Natural killer cell (primary cell): Measurements from ENCODE around the gene ZNF675. TPM values are rescaled to one million over a fixed set of nuclear protein-coding genes. Genes with fewer than 3 reads are reported as not detected.
A peak's percentile ranks its signal among the peaks of the same experiment; 100 is the strongest.
"Not testable (repeated sequence)": the region's sequence is repeated elsewhere in the genome, so short reads cannot be mapped to it uniquely, and the experiment has no call there.

Experiments used
- ATAC-seq, 3 donors: fragments of 150-1000 bp in 2 of 3; fragments of 200-7000 bp in 1 of 3; cut with Tn5 transposase; 1 replicate in 1 of 3; 2 replicates in 2 of 3; pipeline ENCODE4 v1.10.0; 2021; ENCODE audit warnings: mild to moderate bottlenecking in 2 of 3, moderate library complexity in 2 of 3
- DNase-seq, 2 donors: peaks; one replicate each; pipeline versions ENCODE4 v3.0.0 to v3.0.0-alpha.2; 2013 to 2021; ENCODE audit warnings: mixed read lengths in 1 of 2
- H3K27ac ChIP-seq: one replicate; pipeline ENCODE4 v1.5.1; 2013; ENCODE audit warnings: mild to moderate bottlenecking, low read length
- H3K27me3 ChIP-seq: one replicate; pipeline ENCODE4 v1.6.1; 2013; ENCODE audit warnings: low read length; ENCODE audit not compliant: control insufficient read depth, insufficient read depth
- H3K36me3 ChIP-seq: one replicate; pipeline ENCODE4 v1.6.1; 2013; ENCODE audit warnings: low read length; ENCODE audit not compliant: control insufficient read depth, insufficient read depth
- H3K4me1 ChIP-seq: one replicate; pipeline ENCODE4 v1.6.1; 2013; ENCODE audit warnings: low read length; ENCODE audit not compliant: control insufficient read depth, insufficient read depth
- H3K4me3 ChIP-seq: one replicate; pipeline ENCODE4 v1.5.1; 2013; ENCODE audit warnings: low read length
- H3K9me3 ChIP-seq: one replicate; pipeline ENCODE4 v1.6.1; 2013; ENCODE audit warnings: low read length; ENCODE audit not compliant: control insufficient read depth, insufficient read depth
- H3K27ac Mint-ChIP-seq, 2 donors: one replicate each; pipeline ENCODE4 v1.8.0; 2022; ENCODE audit warnings: mild to moderate bottlenecking in 2 of 2, mixed read lengths in 2 of 2, moderate library complexity in 1 of 2
- H3K27me3 Mint-ChIP-seq, 2 donors: one replicate each; pipeline ENCODE4 v1.8.0; 2022; ENCODE audit warnings: low read depth in 2 of 2, mixed read lengths in 2 of 2
- H3K36me3 Mint-ChIP-seq: one replicate; pipeline ENCODE4 v1.8.0; 2022; ENCODE audit warnings: mixed read lengths
- H3K4me1 Mint-ChIP-seq, 2 donors: one replicate each; pipeline ENCODE4 v1.8.0; 2022; ENCODE audit warnings: mixed read lengths in 2 of 2
- H3K4me3 Mint-ChIP-seq: one replicate; pipeline ENCODE4 v1.8.0; 2022; ENCODE audit warnings: mild to moderate bottlenecking, moderate library complexity, mixed read lengths
- H3K9me3 Mint-ChIP-seq, 2 donors: one replicate each; pipeline ENCODE4 v1.8.0; 2022; ENCODE audit warnings: mixed read lengths in 2 of 2
- WGBS: methylation state at CpG from one replicate; pipeline ENCODE4 v1.1.7; 2013; ENCODE audit warnings: missing lambda C conversion rate; ENCODE audit not compliant: insufficient coverage; 5-methylcytosine and 5-hydroxymethylcytosine counted together
- intact Hi-C: fragments of 100-400 bp; cut with micrococcal nuclease; formaldehyde crosslinking; loops from one replicate; pipeline ENCODE4 v1.14.2; 2022
- total RNA-seq, 4 donors: library from RNA; stranded (reverse); fragments of 120-200 nt in 1 of 4; gene quantifications; one replicate each; pipeline versions ENCODE4 v1.2.3 to v1.2.4, GENCODE V29; 2013 to 2022
- TF ChIP-seq, protein P1 (sequence below): fragments of 200-600 bp; IDR thresholded peaks from one replicate; pipeline ENCODE4 v1.8.0; 2022; ENCODE audit warnings: antibody characterized with exemption

The ZNF675 gene
- 10 to 100 TPM; 11.3 to 21.5 (median 17.4) TPM for total RNA-seq
- 39.9 TPM for total RNA-seq (2013)

DNA sequence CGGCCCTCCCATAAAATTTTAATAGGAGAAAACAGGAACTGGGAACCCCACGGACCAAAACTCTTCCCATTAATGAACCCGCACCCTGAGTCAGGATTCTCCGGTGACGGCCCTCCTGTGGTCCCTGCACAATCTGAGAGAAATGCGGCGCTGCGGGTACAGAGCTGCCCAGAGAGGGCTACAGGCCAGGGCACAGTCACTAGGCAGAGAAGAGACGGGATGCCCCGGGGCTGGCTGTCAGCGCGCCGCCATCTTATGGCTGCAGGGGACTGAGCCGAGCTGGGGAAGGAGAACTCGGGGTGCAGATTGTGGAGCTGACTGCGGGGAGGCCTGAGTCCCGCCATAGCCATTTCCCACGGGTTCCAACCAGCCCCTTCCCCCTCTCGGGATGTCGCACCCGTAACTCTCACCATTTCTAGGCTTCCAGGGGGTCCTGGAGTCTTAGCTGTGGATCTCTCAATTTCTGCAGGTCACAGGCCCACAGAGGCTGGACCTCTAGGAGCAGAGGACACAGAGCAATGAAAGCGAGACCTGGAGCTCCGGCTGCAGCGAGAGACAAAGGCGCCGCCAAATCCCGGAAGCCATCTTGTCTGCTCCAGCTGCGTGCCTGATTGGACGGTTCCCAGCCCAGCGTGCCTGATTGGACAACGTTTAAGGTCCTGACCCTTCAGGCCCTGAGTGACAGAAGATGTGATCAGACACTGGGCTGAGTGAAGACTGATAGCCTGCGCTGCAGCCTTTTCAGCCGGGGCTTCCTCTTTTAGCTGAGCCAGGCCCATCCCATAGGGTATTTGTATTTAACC lies at the start of gene ZNF675:
TSS of gene ZNF675 (minus strand) at position 592 of the 803 bp plus-strand sequence. CDS start at position 413, 179 bp downstream.
- H3K4me1 Mint-ChIP-seq, result peaks cover 23 to 33% of the 10 kb centered on the region in 2 donors
- H3K27ac ChIP-seq, result peak within 1 kb of the TSS; percentile 75
- TF ChIP-seq, protein P1, sequence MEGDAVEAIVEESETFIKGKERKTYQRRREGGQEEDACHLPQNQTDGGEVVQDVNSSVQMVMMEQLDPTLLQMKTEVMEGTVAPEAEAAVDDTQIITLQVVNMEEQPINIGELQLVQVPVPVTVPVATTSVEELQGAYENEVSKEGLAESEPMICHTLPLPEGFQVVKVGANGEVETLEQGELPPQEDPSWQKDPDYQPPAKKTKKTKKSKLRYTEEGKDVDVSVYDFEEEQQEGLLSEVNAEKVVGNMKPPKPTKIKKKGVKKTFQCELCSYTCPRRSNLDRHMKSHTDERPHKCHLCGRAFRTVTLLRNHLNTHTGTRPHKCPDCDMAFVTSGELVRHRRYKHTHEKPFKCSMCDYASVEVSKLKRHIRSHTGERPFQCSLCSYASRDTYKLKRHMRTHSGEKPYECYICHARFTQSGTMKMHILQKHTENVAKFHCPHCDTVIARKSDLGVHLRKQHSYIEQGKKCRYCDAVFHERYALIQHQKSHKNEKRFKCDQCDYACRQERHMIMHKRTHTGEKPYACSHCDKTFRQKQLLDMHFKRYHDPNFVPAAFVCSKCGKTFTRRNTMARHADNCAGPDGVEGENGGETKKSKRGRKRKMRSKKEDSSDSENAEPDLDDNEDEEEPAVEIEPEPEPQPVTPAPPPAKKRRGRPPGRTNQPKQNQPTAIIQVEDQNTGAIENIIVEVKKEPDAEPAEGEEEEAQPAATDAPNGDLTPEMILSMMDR, result no peak
- peaks cover 3% of the 10 kb centered on the region for H3K36me3 ChIP-seq
- no peaks in the 10 kb centered on the region for H3K27me3 ChIP-seq
- H3K36me3 Mint-ChIP-seq, result no peaks in the 10 kb centered on the region
- H3K27me3 Mint-ChIP-seq, result no peaks in the 10 kb centered on the region
- peak within 1 kb of the TSS; percentile 98 for H3K4me3 Mint-ChIP-seq
- H3K9me3 ChIP-seq, result no peaks in the 10 kb centered on the region
- intact Hi-C loops, result loop anchor here (2.0 to 10.0 kb wide), 5 partner anchors 76 to 412 kb away; partner anchors contain the start of genes ZNF254 and ZNF726
- no peaks in the 10 kb centered on the region for H3K4me1 ChIP-seq
- DNase-seq (peak; percentile 85 to 94), ATAC-seq (peak; percentile 89 to 99 (median 92))
- no peaks in the 10 kb centered on the region for H3K9me3 Mint-ChIP-seq
- H3K4me3 ChIP-seq, result peak within 1 kb of the TSS; percentile 68
- under 1% methylated on average over 33 of the region's 33 CpGs for WGBS
- H3K27ac Mint-ChIP-seq, result peak within 1 kb of the TSS; percentile 97

DNA sequence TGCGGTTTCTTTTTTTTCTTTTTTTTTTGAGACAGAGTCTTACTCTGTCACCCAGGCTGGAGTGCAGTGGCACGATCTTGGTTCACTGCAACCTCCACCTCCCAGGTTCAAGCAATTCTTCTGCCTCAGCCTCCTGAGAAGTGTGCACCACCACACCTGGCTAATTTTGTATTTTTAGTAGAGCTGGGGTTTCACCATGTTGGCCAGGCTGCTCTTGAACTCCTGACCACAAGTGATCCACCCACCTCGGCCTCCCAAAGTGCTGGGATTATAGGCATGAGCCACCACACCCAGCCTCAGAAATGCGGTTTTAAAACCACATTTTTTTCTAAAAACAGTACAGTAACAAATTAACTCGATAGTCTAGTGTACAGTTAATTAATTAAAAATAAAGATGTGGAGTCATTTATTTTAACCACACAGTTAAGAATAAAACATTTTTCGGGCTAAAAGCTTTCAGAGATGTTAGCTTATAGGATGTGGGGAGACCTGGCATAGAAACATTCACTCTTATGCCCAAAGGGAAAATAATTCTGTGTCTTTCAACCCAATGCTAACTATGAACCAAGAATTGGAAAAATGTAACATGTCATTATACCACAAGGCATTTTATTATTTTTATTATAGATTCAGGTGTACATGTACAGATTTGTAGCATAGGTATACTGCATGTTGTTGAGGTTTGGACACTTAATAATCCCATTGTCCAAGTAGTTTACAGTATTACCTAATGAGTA lies 43.9 kb upstream of the ZNF675 start:
- H3K4me3 ChIP-seq, H3K36me3 ChIP-seq, H3K27ac Mint-ChIP-seq, H3K27me3 Mint-ChIP-seq, H3K4me1 Mint-ChIP-seq, H3K4me1 ChIP-seq, H3K36me3 Mint-ChIP-seq, ATAC-seq, DNase-seq, H3K27me3 ChIP-seq, H3K27ac ChIP-seq, intact Hi-C loops, H3K4me3 Mint-ChIP-seq: not testable (repeated sequence)
- H3K9me3 Mint-ChIP-seq, result peaks cover 6 to 13% of the 10 kb centered on the region in 2 donors
- H3K9me3 ChIP-seq, result peaks cover 13% of the 10 kb centered on the region
- WGBS, result 71% methylated on average over 3 of the region's 6 CpGs

DNA sequence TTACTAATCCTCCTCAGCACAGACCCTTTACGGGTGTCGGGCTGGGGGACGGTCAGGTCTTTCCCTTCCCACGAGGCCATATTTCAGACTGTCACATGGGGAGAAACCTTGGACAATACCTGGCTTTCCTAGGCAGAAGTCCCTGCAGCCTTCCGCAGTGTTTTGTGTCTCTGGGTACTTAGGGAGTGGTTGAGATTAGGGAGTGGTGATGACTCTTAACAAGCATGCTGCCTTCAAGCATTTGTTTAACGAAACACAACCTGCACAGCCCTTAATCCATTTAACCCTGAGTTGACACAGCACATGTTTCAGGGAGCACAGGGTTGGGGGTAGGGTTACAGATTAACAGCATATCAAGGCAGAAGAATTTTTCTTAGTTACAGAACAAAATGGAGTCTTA lies 37.1 kb upstream of the ZNF675 start:
- H3K4me3 Mint-ChIP-seq, H3K36me3 Mint-ChIP-seq, H3K4me3 ChIP-seq, H3K9me3 Mint-ChIP-seq, H3K27ac Mint-ChIP-seq, H3K36me3 ChIP-seq, intact Hi-C loops, H3K4me1 ChIP-seq, DNase-seq, H3K27ac ChIP-seq, ATAC-seq, H3K27me3 ChIP-seq, H3K27me3 Mint-ChIP-seq, H3K9me3 ChIP-seq, H3K4me1 Mint-ChIP-seq: not testable (repeated sequence)
- WGBS, result 80% methylated on average over 1 of the region's 6 CpGs

DNA sequence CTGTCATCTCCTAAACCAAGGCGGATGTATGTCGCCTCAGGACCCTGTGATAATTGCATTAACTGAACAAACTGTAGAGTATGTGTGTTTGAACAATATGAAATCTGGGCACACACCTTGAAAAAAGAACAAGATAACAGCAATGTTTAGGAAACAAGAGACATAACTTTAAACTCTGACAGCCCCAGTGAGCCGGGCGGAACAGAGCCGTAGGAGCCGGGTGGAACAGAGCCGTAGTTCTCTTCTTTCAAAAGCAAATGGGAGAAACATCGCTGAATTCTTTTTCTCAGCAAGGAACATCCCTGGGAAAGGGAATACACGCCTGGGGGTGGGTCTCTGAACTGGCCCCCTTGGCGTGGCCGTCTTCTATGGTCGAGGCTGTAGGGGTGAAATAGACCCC lies 31.8 kb upstream of the ZNF675 start:
- intact Hi-C loops, result no loop called here
- DNase-seq (no peak), ATAC-seq (no peak)
- Mint-ChIP-seq H3K27ac (no peak overlapping the region), H3K27me3 (peaks cover 0 to 4% of the 10 kb centered on the region in 2 donors), H3K36me3 (no peaks in the 10 kb centered on the region), H3K9me3 (peaks cover 0 to 3% of the 10 kb centered on the region in 2 donors), H3K4me3 (no peak overlapping the region), H3K4me1 (peaks cover 5 to 6% of the 10 kb centered on the region in 2 donors)
- Histone ChIP-seq H3K9me3 (no peaks in the 10 kb centered on the region), H3K4me1 (no peaks in the 10 kb centered on the region), H3K27ac (no peak overlapping the region), H3K36me3 (no peaks in the 10 kb centered on the region), H3K27me3 (no peaks in the 10 kb centered on the region), H3K4me3 (no peak overlapping the region)
- TF ChIP-seq, protein P1, result no peak
- WGBS, result 28% methylated on average over 8 of the region's 12 CpGs
